Esophagus squamous epithelium (tissue), 5 donors: ENCODE results near the gene CDK5RAP2. TPM values are rescaled to one million over a fixed set of nuclear protein-coding genes. Genes with fewer than 3 reads are reported as not detected.

Experiments
- DNase-seq: peaks from one replicate; lab custom pipeline; 2025; lab: John Stamatoyannopoulos, UW
- H3K27ac ChIP-seq, 4 donors: fragments of 200-600 bp; sonication (generic); one replicate each; pipeline ENCODE4 v1.5.1; 2016 to 2019; ENCODE audit warnings: mild to moderate bottlenecking in 1 of 4
- H3K27me3 ChIP-seq, 4 donors: fragments of 200-600 bp; sonication (generic); 1 replicate in 3 of 4; 2 replicates in 1 of 4; pipeline versions ENCODE4 v1.5.1 to v1.6.0; 2017 to 2021; ENCODE audit warnings: antibody characterized with exemption in 1 of 4
- H3K36me3 ChIP-seq, 3 donors: fragments of 200-600 bp; sonication (generic); one replicate each; pipeline ENCODE4 v1.5.1; 2016 to 2019
- H3K4me1 ChIP-seq, 3 donors: fragments of 200-600 bp; sonication (generic); one replicate each; pipeline ENCODE4 v1.5.1; 2017 to 2019
- H3K4me3 ChIP-seq, 4 donors: fragments of 200-600 bp; sonication (generic); 1 replicate in 3 of 4; 2 replicates in 1 of 4; pipeline ENCODE4 v1.5.1; 2016 to 2019; ENCODE audit warnings: mild to moderate bottlenecking in 2 of 4, moderate library complexity in 1 of 4
- H3K9me3 ChIP-seq, 3 donors: fragments of 200-600 bp; sonication (generic); one replicate each; pipeline ENCODE4 v1.5.1; 2016 to 2019
- CTCF ChIP-seq, 6 experiments: fragments of 450-650 bp in 4 of 6; fragments of 200-600 bp in 2 of 6; sonication (generic) in 2 of 6; IDR thresholded peaks; one replicate each; pipeline ENCODE4 v1.5.1; 2016 to 2019; ENCODE audit warnings: antibody characterized with exemption in 6 of 6, mild to moderate bottlenecking in 4 of 6, moderate library complexity in 4 of 6
- POLR2A ChIP-seq, 4 donors: fragments of 450-650 bp; IDR thresholded peaks; one replicate each; pipeline ENCODE4 v1.6.1; 2017; ENCODE audit warnings: antibody characterized with exemption in 4 of 4, mild to moderate bottlenecking in 4 of 4, moderate library complexity in 3 of 4
- WGBS, 2 donors: methylation state at CpG; one replicate each; pipeline ENCODE4 v1.1.5; 2018; 5-methylcytosine and 5-hydroxymethylcytosine counted together
- intact Hi-C: fragments of 100-400 bp; cut with DNase I; formaldehyde crosslinking; loops from one replicate; pipeline ENCODE4 v1.15.0; 2022
- total RNA-seq, 4 donors: library from RNA; depleted of rRNA; stranded (reverse); fragments of >200 nt; gene quantifications; one replicate each; pipeline ENCODE4 v1.1.0, GENCODE V29; 2016
- donor health status: DM: yes; HTN: yes; CAD: no.

The CDK5RAP2 gene
- total RNA-seq, 4 donors from 2014 or later = 23.2 to 41.2 (median 33.8) TPM

- Histone ChIP-seq H3K27ac (no peak overlapping the region), H3K4me1 (peaks cover 0 to 7% (median 0%) of the 10 kb centered on the region in 3 donors), H3K9me3 (no peaks in the 10 kb centered on the region), H3K4me3 (no peak overlapping the region), H3K27me3 (no peaks in the 10 kb centered on the region), H3K36me3 (peaks cover 13 to 93% (median 36%) of the 10 kb centered on the region in 3 donors)
- intact Hi-C loops = no loop called here
- no peak for TF ChIP-seq POLR2A (IDR thresholded peaks at IDR 0.05)
- TF ChIP-seq CTCF (IDR thresholded peaks at IDR 0.05) = no peak
- WGBS, 2 donors = 94 to 98% methylated on average over 3 of the region's 3 CpGs
- no peak for DNase-seq
Observed at GRCh38 chr9:120526534-120526933, 53.4 kb downstream of the CDK5RAP2 start.

GRCh38 chr9:120524863-120525262 lies 55.1 kb downstream of the CDK5RAP2 start:
- DNase-seq = no peak
- Histone ChIP-seq H3K27ac (no peak overlapping the region), H3K9me3 (no peaks in the 10 kb centered on the region), H3K27me3 (no peaks in the 10 kb centered on the region), H3K36me3 (peaks cover 13 to 86% (median 33%) of the 10 kb centered on the region in 3 donors), H3K4me1 (no peaks in the 10 kb centered on the region), H3K4me3 (no peak overlapping the region)
- intact Hi-C loops = no loop called here
- TF ChIP-seq POLR2A (IDR thresholded peaks at IDR 0.05) (no peak), CTCF (IDR thresholded peaks at IDR 0.05) (no peak)
- 46 to 54% methylated on average over 3 of the region's 3 CpGs for whole genome bisulfite sequencing, 2 donors

GRCh38 chr9:120524038-120524437 lies 55.9 kb downstream of the CDK5RAP2 start:
- no peak for DNase-seq
- H3K9me3 ChIP-seq = no peaks in the 10 kb centered on the region
- H3K4me3 ChIP-seq = no peak overlapping the region
- intact Hi-C loops = no loop called here
- H3K36me3 ChIP-seq = peaks cover 13 to 84% (median 25%) of the 10 kb centered on the region in 3 donors
- TF ChIP-seq POLR2A (IDR thresholded peaks at IDR 0.05) (no peak), CTCF (IDR thresholded peaks at IDR 0.05) (no peak)
- H3K27me3 ChIP-seq = no peaks in the 10 kb centered on the region
- H3K4me1 ChIP-seq = no peaks in the 10 kb centered on the region
- H3K27ac ChIP-seq = no peak overlapping the region
- WGBS, 2 donors = 87% methylated on average over 3 of the region's 3 CpGs; no CpG with 5 or more reads in 1 of the 2 donors

- H3K27ac ChIP-seq = no peak overlapping the region
- no peak overlapping the region for H3K4me3 ChIP-seq
- no peak for DNase-seq
- 100% methylated on average over 1 of the region's 1 CpG for WGBS, 2 donors
- TF ChIP-seq POLR2A (IDR thresholded peaks at IDR 0.05) (no peak), CTCF (IDR thresholded peaks at IDR 0.05) (no peak)
- H3K4me1 ChIP-seq = no peaks in the 10 kb centered on the region
- H3K27me3 ChIP-seq = no peaks in the 10 kb centered on the region
- H3K36me3 ChIP-seq = peaks cover 13 to 84% (median 14%) of the 10 kb centered on the region in 3 donors
- intact Hi-C loops = no loop called here
- H3K9me3 ChIP-seq = no peaks in the 10 kb centered on the region
Observed at GRCh38 chr9:120522558-120522957, 57.4 kb downstream of the CDK5RAP2 start.

GRCh38 chr9:120522032-120522431 lies 57.9 kb downstream of the CDK5RAP2 start:
- H3K27me3 ChIP-seq = no peaks in the 10 kb centered on the region
- no peak overlapping the region for H3K27ac ChIP-seq
- peaks cover 13 to 84% (median 14%) of the 10 kb centered on the region in 3 donors for H3K36me3 ChIP-seq
- no peaks in the 10 kb centered on the region for H3K4me1 ChIP-seq
- no peaks in the 10 kb centered on the region for H3K9me3 ChIP-seq
- no peak overlapping the region for H3K4me3 ChIP-seq
- intact Hi-C loops = no loop called here
- TF ChIP-seq CTCF (IDR thresholded peaks at IDR 0.05) (no peak), POLR2A (IDR thresholded peaks at IDR 0.05) (no peak)
- DNase-seq = no peak
